ENCODE results near the gene DENND5A.

GRCh38 chr11:9214765-9215164 lies 50.4 kb downstream of the DENND5A start:
- TF ChIP-seq NCOA1 (IDR thresholded peaks at IDR 0.05; ENCODE audit: low read depth) (no peak), BCL6 (CRISPR knock-in tag; IDR thresholded peaks at IDR 0.05) (no peak), ZNF512 (tag; IDR thresholded peaks at IDR 0.05) (no peak), USF1 (CRISPR knock-in tag; IDR thresholded peaks at IDR 0.05) (no peak), POLR2A (conservative IDR thresholded peaks at IDR 0.05) (no peak), EZH2 (IDR thresholded peaks at IDR 0.05; ENCODE audit: borderline replicate concordance, low read depth, low read length) (no peak), E2F4 (CRISPR knock-in tag; IDR thresholded peaks at IDR 0.05; ENCODE audit: low read depth) (no peak), EGR1 (conservative IDR thresholded peaks at IDR 0.05) (no peak), TGIF2 (CRISPR knock-in tag; IDR thresholded peaks at IDR 0.05) (no peak)
